SK-N-SH (cell line): Measurements from ENCODE around the gene CLIC1. TPM values are rescaled to one million over a fixed set of nuclear protein-coding genes. Genes with fewer than 3 reads are reported as not detected.

Experiments
- CTCF ChIA-PET: fragments of 300-600, 350-600 bp; formaldehyde crosslinking; extraction: SDS; loops from one replicate; lab custom pipeline; 2021; lab: Yijun Ruan, JAX
- POLR2A ChIA-PET: fragments of 350-600 bp; sonication (Branson Sonifier 250); formaldehyde crosslinking; extraction: SDS; loops from one replicate; lab custom pipeline; 2020; ENCODE audit warnings: antibody characterized with exemption, inconsistent platforms; lab: Yijun Ruan, JAX
- DNase-seq: peaks from one replicate; pipeline ENCODE4 v3.0.0; 2012
- H2AFZ ChIP-seq: fragments of 200-600 bp; sonication (generic); 2 replicates; pipeline ENCODE4 v1.8.1; 2016; ENCODE audit warnings: antibody characterized with exemption, mild to moderate bottlenecking, low read depth
- H3F3A ChIP-seq: fragments of 200-600 bp; sonication (generic); replicated peaks from 2 replicates; pipeline ENCODE3; 2016; ENCODE audit warnings: antibody characterized with exemption, mild to moderate bottlenecking; ENCODE audit not compliant: insufficient read depth
- H3K27ac ChIP-seq, 2 experiments: fragments of 200-500 bp in 1 of 2; fragments of 200-600 bp in 1 of 2; sonication (Bioruptor generic) in 1 of 2; sonication (generic), shearing (Covaris generic) in 1 of 2; 2 replicates each; pipeline versions ENCODE4 v1.5.1 to v1.6.1; 2014 to 2016; ENCODE audit warnings: low read depth in 2 of 2, inconsistent platforms in 1 of 2, low read length in 1 of 2, mild to moderate bottlenecking in 1 of 2, mixed read lengths in 1 of 2
- H3K27me3 ChIP-seq: fragments of 200-600 bp; sonication (generic), shearing (Covaris generic); 2 replicates; pipeline ENCODE4 v1.6.1; 2016; ENCODE audit warnings: mixed run types; ENCODE audit not compliant: insufficient read depth
- H3K36me3 ChIP-seq, 2 experiments: fragments of 200-500 bp in 1 of 2; fragments of 200-600 bp in 1 of 2; sonication (Bioruptor generic) in 1 of 2; sonication (generic) in 1 of 2; replicated peaks in 1 of 2; 2 replicates each; pipeline versions ENCODE3 to v1.5.1; 2014 to 2016; ENCODE audit warnings: low read length in 1 of 2, mild to moderate bottlenecking in 1 of 2; ENCODE audit not compliant: insufficient read depth in 2 of 2, control insufficient read depth in 1 of 2
- H3K4me1 ChIP-seq, 2 experiments: fragments of 200-500 bp in 1 of 2; fragments of 200-600 bp in 1 of 2; sonication (Bioruptor generic) in 1 of 2; sonication (generic), shearing (Covaris generic) in 1 of 2; 2 replicates each; pipeline versions ENCODE4 v1.5.1 to v1.6.1; 2014 to 2016; ENCODE audit warnings: low read depth in 1 of 2, low read length in 1 of 2, mixed run types in 1 of 2; ENCODE audit not compliant: insufficient read depth in 2 of 2, control insufficient read depth in 1 of 2
- H3K4me2 ChIP-seq: fragments of 200-600 bp; sonication (generic), shearing (Covaris generic); 2 replicates; pipeline ENCODE4 v1.6.1; 2017; ENCODE audit warnings: mixed run types
- H3K4me3 ChIP-seq, 2 experiments: fragments of 200-500 bp in 1 of 2; fragments of 200-600 bp in 1 of 2; sonication (Bioruptor generic) in 1 of 2; sonication (generic), shearing (Covaris generic) in 1 of 2; 2 replicates each; pipeline versions ENCODE4 v1.5.1 to v1.8.1; 2014 to 2016; ENCODE audit warnings: low read depth in 2 of 2, inconsistent platforms in 1 of 2, low read length in 1 of 2, mild to moderate bottlenecking in 1 of 2, mixed read lengths in 1 of 2, moderate library complexity in 1 of 2
- H3K79me2 ChIP-seq: fragments of 200-600 bp; sonication (generic); 2 replicates; pipeline ENCODE4 v1.8.1; 2017; ENCODE audit warnings: mild to moderate bottlenecking; ENCODE audit not compliant: insufficient read depth
- H3K9ac ChIP-seq: fragments of 200-600 bp; sonication (generic); 2 replicates; pipeline ENCODE4 v1.6.1; 2017; ENCODE audit warnings: mixed run types
- H3K9me2 ChIP-seq: fragments of 200-600 bp; sonication (generic); 2 replicates; pipeline ENCODE4 v1.6.1; 2017; ENCODE audit warnings: mixed run types
- H3K9me3 ChIP-seq: fragments of 200-600 bp; sonication (generic); 2 replicates; pipeline ENCODE4 v1.6.1; 2017; ENCODE audit warnings: mixed run types, mild to moderate bottlenecking, moderate library complexity
- H4K20me1 ChIP-seq: fragments of 200-600 bp; sonication (generic); 2 replicates; pipeline ENCODE4 v1.6.1; 2017; ENCODE audit warnings: mild to moderate bottlenecking, mixed run types; ENCODE audit not compliant: insufficient read depth
- FOXJ3 ChIP-seq: sonication (generic); formaldehyde crosslinking; IDR thresholded peaks from 2 replicates; pipeline ENCODE4 v1.5.1; 2020; ENCODE audit warnings: mild to moderate bottlenecking, missing genetic modification reagents
- MAX ChIP-seq: IDR thresholded peaks from 2 replicates; pipeline ENCODE4 v1.4.0; 2012; ENCODE audit warnings: low read depth
- MEF2A ChIP-seq: IDR thresholded peaks from 2 replicates; pipeline ENCODE4 v1.4.0; 2012; ENCODE audit warnings: low read depth, borderline replicate concordance
- NRF1 ChIP-seq: IDR thresholded peaks from 2 replicates; pipeline ENCODE4 v1.6.1; 2012; ENCODE audit warnings: low read depth, mild to moderate bottlenecking, low read length
- RAD21 ChIP-seq: IDR thresholded peaks from 2 replicates; pipeline ENCODE4 v1.6.1; 2012; ENCODE audit warnings: mild to moderate bottlenecking, low read length
- SIN3A ChIP-seq: IDR thresholded peaks from 2 replicates; pipeline ENCODE4 v1.6.1; 2012; ENCODE audit warnings: low read depth, mild to moderate bottlenecking, low read length, moderate library complexity, borderline replicate concordance
- TAF1 ChIP-seq: IDR thresholded peaks from 2 replicates; pipeline ENCODE4 v1.6.1; 2012; ENCODE audit warnings: low read depth, mild to moderate bottlenecking, low read length, moderate library complexity, borderline replicate concordance
- ZBTB33 ChIP-seq: IDR thresholded peaks from 2 replicates; pipeline ENCODE4 v1.4.0; 2012; ENCODE audit warnings: low read depth, borderline replicate concordance
- WGBS: methylation state at CpG from one replicate; pipeline ENCODE4 v1.1.6; 2017; ENCODE audit warnings: low lambda C conversion rate; 5-methylcytosine and 5-hydroxymethylcytosine counted together
- polyA plus RNA-seq, 3 experiments: library from polyadenylated mRNA; depleted of rRNA; stranded (reverse); fragments of >200 nt; gene quantifications; 2 replicates each; pipeline ENCODE4 v1.2.3, GENCODE V29; 2012
- TF ChIP-seq, protein P1 (sequence below): IDR thresholded peaks from 2 replicates; pipeline ENCODE4 v1.6.1; 2012; ENCODE audit warnings: mild to moderate bottlenecking, low read depth, low read length, moderate library complexity
- TF ChIP-seq, protein P2 (sequence below): IDR thresholded peaks from 2 replicates; pipeline ENCODE4 v1.4.0; 2012; ENCODE audit warnings: low read depth, borderline replicate concordance

The CLIC1 gene
- polyA plus RNA-seq, 1 of the 3 experiments (the other 2 are of a cell fraction), result 520 TPM

GRCh38 chr6:31736768-31737314, 511 bp upstream of the CLIC1 start:
- Histone ChIP-seq H2AFZ (0 out of 2 replicates have a peak overlapping the region, but pooled peaks have one; percentile 15), H3K4me3 (peak overlapping the region; percentile 85 to 86), H3K79me2 (peaks cover 68% of the 10 kb centered on the region), H3K9ac (peak overlapping the region; percentile 97), H3F3A (peaks cover 45% of the 10 kb centered on the region), H3K4me2 (peak overlapping the region; percentile 99), H3K27me3 (no peaks in the 10 kb centered on the region), H3K9me2 (no peaks in the 10 kb centered on the region), H4K20me1 (peaks cover 21% of the 10 kb centered on the region), H3K9me3 (no peaks in the 10 kb centered on the region), H3K4me1 (peaks cover 22 to 31% of the 10 kb centered on the region in 2 experiments; a peak in 3 of 4 replicates), H3K36me3 (peaks cover 21 to 32% of the 10 kb centered on the region in 2 experiments), H3K27ac (peak overlapping the region; percentile 88 to 90)
- 68% methylated on average over 8 of the region's 10 CpGs for WGBS
- TF ChIP-seq ZBTB33 (no peak), NRF1 (no peak), TAF1 (no peak), MAX (no peak), SIN3A (no peak), RAD21 (no peak), MEF2A (no peak), FOXJ3 (CRISPR knock-in tag) (no peak)
- TF ChIP-seq, protein P1, sequence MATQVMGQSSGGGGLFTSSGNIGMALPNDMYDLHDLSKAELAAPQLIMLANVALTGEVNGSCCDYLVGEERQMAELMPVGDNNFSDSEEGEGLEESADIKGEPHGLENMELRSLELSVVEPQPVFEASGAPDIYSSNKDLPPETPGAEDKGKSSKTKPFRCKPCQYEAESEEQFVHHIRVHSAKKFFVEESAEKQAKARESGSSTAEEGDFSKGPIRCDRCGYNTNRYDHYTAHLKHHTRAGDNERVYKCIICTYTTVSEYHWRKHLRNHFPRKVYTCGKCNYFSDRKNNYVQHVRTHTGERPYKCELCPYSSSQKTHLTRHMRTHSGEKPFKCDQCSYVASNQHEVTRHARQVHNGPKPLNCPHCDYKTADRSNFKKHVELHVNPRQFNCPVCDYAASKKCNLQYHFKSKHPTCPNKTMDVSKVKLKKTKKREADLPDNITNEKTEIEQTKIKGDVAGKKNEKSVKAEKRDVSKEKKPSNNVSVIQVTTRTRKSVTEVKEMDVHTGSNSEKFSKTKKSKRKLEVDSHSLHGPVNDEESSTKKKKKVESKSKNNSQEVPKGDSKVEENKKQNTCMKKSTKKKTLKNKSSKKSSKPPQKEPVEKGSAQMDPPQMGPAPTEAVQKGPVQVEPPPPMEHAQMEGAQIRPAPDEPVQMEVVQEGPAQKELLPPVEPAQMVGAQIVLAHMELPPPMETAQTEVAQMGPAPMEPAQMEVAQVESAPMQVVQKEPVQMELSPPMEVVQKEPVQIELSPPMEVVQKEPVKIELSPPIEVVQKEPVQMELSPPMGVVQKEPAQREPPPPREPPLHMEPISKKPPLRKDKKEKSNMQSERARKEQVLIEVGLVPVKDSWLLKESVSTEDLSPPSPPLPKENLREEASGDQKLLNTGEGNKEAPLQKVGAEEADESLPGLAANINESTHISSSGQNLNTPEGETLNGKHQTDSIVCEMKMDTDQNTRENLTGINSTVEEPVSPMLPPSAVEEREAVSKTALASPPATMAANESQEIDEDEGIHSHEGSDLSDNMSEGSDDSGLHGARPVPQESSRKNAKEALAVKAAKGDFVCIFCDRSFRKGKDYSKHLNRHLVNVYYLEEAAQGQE, result no peak
- TF ChIP-seq, protein P2, sequence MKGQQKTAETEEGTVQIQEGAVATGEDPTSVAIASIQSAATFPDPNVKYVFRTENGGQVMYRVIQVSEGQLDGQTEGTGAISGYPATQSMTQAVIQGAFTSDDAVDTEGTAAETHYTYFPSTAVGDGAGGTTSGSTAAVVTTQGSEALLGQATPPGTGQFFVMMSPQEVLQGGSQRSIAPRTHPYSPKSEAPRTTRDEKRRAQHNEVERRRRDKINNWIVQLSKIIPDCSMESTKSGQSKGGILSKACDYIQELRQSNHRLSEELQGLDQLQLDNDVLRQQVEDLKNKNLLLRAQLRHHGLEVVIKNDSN, result no peak
- POLR2A ChIA-PET, result interaction anchor here (1.8 to 2.1 kb wide), 2 partner anchors 58 to 78 kb away, joined by 3 to 5 read pairs; partner anchors contain the start of genes HSPA1A and HSPA1L
- CTCF ChIA-PET, result interaction anchor here (0.8 to 5.5 kb wide), 3 partner anchors 12 to 94 kb away, joined by 4 to 23 read pairs (median 9); no protein-coding TSS in a partner anchor
- no peak for DNase-seq
